SK-N-SH treated with all-trans-retinoic acid at 6 μM for 48 hours (cell line): ENCODE measurements around the gene NOLC1.

ENCODE experiments used
- ARNTL ChIP-seq: fragments of 450-650 bp; formaldehyde crosslinking; IDR thresholded peaks from 2 replicates; pipeline ENCODE4 v1.5.0; 2020; ENCODE audit warnings: low read depth, mild to moderate bottlenecking, moderate library complexity, borderline replicate concordance
- CREB5 ChIP-seq: fragments of 250-450 bp; sonication (Bioruptor Pico); IDR thresholded peaks from 2 replicates; pipeline ENCODE4 v1.5.1; 2020; ENCODE audit warnings: low read depth, mild to moderate bottlenecking, moderate library complexity
- CSDC2 ChIP-seq: fragments of 250-450 bp; sonication (Bioruptor Pico); IDR thresholded peaks from 2 replicates; pipeline ENCODE4 v1.5.0; 2020; ENCODE audit warnings: mild to moderate bottlenecking, moderate library complexity
- ISL1 ChIP-seq: fragments of 250-450 bp; sonication (Bioruptor Pico); IDR thresholded peaks from 2 replicates; pipeline ENCODE4 v2.1.2; 2022; ENCODE audit warnings: mild to moderate bottlenecking, moderate library complexity
- PATZ1 ChIP-seq: fragments of 250-450 bp; sonication (Bioruptor Pico); IDR thresholded peaks from 2 replicates; pipeline ENCODE4 v1.8.0; 2020; ENCODE audit warnings: mild to moderate bottlenecking, moderate library complexity, borderline replicate concordance
- POU6F1 ChIP-seq: fragments of 250-450 bp; sonication (Bioruptor Pico); IDR thresholded peaks from 2 replicates; pipeline ENCODE4 v1.8.0; 2021; ENCODE audit warnings: low read depth, mild to moderate bottlenecking, moderate library complexity, borderline replicate concordance
- RARB ChIP-seq: fragments of 250-450 bp; sonication (Bioruptor Pico); IDR thresholded peaks from 2 replicates; pipeline ENCODE4 v1.8.0; 2021; ENCODE audit warnings: mild to moderate bottlenecking, moderate library complexity
- ZC3H10 ChIP-seq: fragments of 250-450 bp; sonication (Bioruptor Pico); IDR thresholded peaks from 2 replicates; pipeline ENCODE4 v1.5.1; 2021; ENCODE audit warnings: mild to moderate bottlenecking, moderate library complexity
- ZFP3 ChIP-seq: fragments of 250-450 bp; sonication (Bioruptor Pico); IDR thresholded peaks from 2 replicates; pipeline ENCODE4 v1.5.0; 2020; ENCODE audit warnings: mild to moderate bottlenecking, moderate library complexity
- ZFP30 ChIP-seq: fragments of 450-650 bp; formaldehyde crosslinking; IDR thresholded peaks from 2 replicates; pipeline ENCODE4 v1.5.0; 2022; ENCODE audit warnings: mild to moderate bottlenecking, moderate library complexity
- ZNF8 ChIP-seq: fragments of 450-650 bp; formaldehyde crosslinking; IDR thresholded peaks from 2 replicates; pipeline ENCODE4 v1.5.0; 2020; ENCODE audit warnings: mild to moderate bottlenecking, moderate library complexity

GRCh38 chr10:102133373-102134195 lies 18.6 kb upstream of the NOLC1 start:
- no peak for TF ChIP-seq CREB5 (CRISPR knock-in tag)
- TF ChIP-seq RARB = no peak
- no peak for TF ChIP-seq ZC3H10 (CRISPR knock-in tag)
- no peak for TF ChIP-seq PATZ1
- TF ChIP-seq ARNTL (CRISPR knock-in tag) = no peak
- no peak for TF ChIP-seq CSDC2 (CRISPR knock-in tag)
- TF ChIP-seq POU6F1 = no peak
- TF ChIP-seq ZFP3 (CRISPR knock-in tag) = no peak
- no peak for TF ChIP-seq ZFP30
- TF ChIP-seq ISL1 (CRISPR knock-in tag) = no peak
- TF ChIP-seq ZNF8 (CRISPR knock-in tag) = no peak
